ENCODE measurements around the gene DIAPH3. TPM values are rescaled to one million over a fixed set of nuclear protein-coding genes. Genes with fewer than 3 reads are reported as not detected.
"Not testable (repeated sequence)": the region's sequence is repeated elsewhere in the genome, so short reads cannot be mapped to it uniquely, and the experiment has no call there.

The DIAPH3 gene
- total RNA-seq, 2 donors from 2014 or later, result 7.1 to 8.0 TPM

DNA sequence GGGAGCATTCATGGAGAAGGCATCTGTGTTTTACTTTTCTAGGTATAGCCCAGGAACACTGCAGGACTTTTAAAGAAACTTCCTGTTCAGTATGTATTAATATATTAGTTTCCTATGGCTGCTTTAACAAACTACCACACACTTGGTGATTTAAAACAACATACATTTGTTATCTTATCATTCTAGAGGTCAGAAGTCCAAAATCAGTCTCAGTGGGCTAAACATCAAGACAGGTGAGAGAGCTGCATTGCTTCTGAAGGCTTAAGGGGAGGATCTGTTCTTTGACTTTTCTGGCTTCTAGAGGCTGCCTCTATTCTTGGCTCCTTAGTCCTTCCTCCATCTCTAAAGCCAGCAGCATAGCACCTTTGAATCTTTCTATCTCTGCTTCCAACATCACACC lies 37.6 kb upstream of the DIAPH3 start:
- no peaks in the 10 kb centered on the region for H3K36me3 ChIP-seq
- ATAC-seq (ENCODE audit: insufficient number of reproducible peaks, low FRiP score, low read depth), result no peak

DNA sequence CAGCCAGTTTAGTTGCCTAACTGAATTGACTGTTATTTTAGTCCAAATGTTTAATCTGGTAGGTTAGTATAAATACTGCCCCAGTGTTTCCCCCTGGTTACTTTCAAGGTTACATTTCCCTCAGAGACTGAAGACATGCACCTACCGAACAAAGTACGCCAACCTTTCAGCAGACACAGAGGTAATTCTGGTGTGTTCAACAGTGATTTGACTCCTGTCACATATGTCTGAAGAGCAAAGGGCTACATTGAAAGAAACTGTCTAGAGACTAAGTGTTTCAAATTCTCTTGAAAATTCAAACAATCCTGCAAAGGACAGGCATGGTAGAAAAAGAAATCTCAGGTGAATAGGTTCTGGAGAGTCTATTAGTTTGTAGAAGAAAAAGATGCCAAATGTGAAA lies 32.2 kb upstream of the DIAPH3 start:
- not testable (repeated sequence) for ATAC-seq (ENCODE audit: insufficient number of reproducible peaks, low FRiP score, low read depth); H3K27me3 ChIP-seq (replicated peaks; ENCODE audit: insufficient read depth); H3K27ac ChIP-seq

More for the DNA sequence above, 37.6 kb upstream of the DIAPH3 start:
- no peak overlapping the region for H3K4me3 ChIP-seq
- no peaks in the 10 kb centered on the region for H3K9me3 ChIP-seq
- no peak overlapping the region for H3K27ac ChIP-seq
- no peak for DNase-seq (ENCODE audit: low spot score)
- no peaks in the 10 kb centered on the region for H3K4me1 ChIP-seq (ENCODE audit: control insufficient read depth in 1 of 2, low read depth in 2 of 2)
- TF ChIP-seq, protein P1, sequence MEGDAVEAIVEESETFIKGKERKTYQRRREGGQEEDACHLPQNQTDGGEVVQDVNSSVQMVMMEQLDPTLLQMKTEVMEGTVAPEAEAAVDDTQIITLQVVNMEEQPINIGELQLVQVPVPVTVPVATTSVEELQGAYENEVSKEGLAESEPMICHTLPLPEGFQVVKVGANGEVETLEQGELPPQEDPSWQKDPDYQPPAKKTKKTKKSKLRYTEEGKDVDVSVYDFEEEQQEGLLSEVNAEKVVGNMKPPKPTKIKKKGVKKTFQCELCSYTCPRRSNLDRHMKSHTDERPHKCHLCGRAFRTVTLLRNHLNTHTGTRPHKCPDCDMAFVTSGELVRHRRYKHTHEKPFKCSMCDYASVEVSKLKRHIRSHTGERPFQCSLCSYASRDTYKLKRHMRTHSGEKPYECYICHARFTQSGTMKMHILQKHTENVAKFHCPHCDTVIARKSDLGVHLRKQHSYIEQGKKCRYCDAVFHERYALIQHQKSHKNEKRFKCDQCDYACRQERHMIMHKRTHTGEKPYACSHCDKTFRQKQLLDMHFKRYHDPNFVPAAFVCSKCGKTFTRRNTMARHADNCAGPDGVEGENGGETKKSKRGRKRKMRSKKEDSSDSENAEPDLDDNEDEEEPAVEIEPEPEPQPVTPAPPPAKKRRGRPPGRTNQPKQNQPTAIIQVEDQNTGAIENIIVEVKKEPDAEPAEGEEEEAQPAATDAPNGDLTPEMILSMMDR (IDR thresholded peaks at IDR 0.05), result no peak
- no peaks in the 10 kb centered on the region for H3K27me3 ChIP-seq (replicated peaks; ENCODE audit: insufficient read depth)

DNA sequence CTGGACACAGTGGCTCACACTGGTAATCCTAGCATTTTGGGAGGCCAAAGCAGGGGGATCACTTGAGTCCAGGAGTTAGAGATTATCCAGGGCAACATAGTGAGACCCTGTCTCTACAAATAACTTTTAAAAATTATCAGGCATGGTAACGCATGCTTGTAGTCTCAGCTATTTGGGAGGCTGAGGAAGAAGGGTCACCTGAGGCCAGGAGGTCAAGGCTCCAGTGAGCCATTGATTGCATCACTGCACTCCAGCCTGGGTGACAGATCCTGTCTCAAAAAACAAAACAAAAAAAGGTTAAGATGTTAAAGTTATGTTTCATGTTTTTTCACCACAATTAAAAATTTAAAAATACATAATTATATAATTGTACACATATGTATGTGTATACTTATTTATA lies 19.2 kb upstream of the DIAPH3 start:
- TF ChIP-seq, protein P1 (IDR thresholded peaks at IDR 0.05), result no peak
- Histone ChIP-seq H3K36me3 (no peaks in the 10 kb centered on the region), H3K27ac (no peak overlapping the region), H3K27me3 (replicated peaks; ENCODE audit: insufficient read depth) (no peaks in the 10 kb centered on the region), H3K4me1 (ENCODE audit: control insufficient read depth in 1 of 2, low read depth in 2 of 2) (no peaks in the 10 kb centered on the region), H3K9me3 (no peaks in the 10 kb centered on the region), H3K4me3 (no peak overlapping the region)
- ATAC-seq (ENCODE audit: insufficient number of reproducible peaks, low FRiP score, low read depth) (no peak), DNase-seq (ENCODE audit: low spot score) (no peak)

More for the DNA sequence above, 32.2 kb upstream of the DIAPH3 start:
- not testable (repeated sequence) for H3K36me3 ChIP-seq; H3K4me1 ChIP-seq (ENCODE audit: control insufficient read depth in 1 of 2, low read depth in 2 of 2); DNase-seq (ENCODE audit: low spot score); H3K9me3 ChIP-seq; H3K4me3 ChIP-seq

DNA sequence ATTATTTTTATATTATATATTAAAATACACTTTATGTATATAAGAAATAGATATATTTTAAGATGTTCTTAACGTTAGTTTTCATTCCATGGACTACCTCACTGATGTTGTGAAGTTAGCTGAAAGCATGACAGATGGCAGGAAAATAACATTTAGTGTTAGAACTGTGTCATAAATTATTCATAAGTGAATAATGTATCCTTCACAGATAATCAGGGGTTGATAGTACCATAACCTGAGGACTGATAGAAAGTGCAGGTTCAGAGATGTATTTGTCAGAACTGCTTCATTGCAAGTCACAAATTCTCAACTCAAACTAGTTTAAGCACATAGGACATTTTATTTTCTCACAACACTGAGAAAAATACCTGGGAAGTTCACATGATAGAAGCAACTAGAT lies 14.6 kb upstream of the DIAPH3 start:
- H3K27me3 ChIP-seq (replicated peaks; ENCODE audit: insufficient read depth), result no peaks in the 10 kb centered on the region
- no peaks in the 10 kb centered on the region for H3K9me3 ChIP-seq
- H3K4me1 ChIP-seq (ENCODE audit: control insufficient read depth in 1 of 2, low read depth in 2 of 2), result no peaks in the 10 kb centered on the region
- no peak overlapping the region for H3K4me3 ChIP-seq
- DNase-seq (ENCODE audit: low spot score), result no peak
- TF ChIP-seq, protein P1 (IDR thresholded peaks at IDR 0.05), result no peak
- no peak for ATAC-seq (ENCODE audit: insufficient number of reproducible peaks, low FRiP score, low read depth)
- no peaks in the 10 kb centered on the region for H3K36me3 ChIP-seq
- H3K27ac ChIP-seq, result no peak overlapping the region

DNA sequence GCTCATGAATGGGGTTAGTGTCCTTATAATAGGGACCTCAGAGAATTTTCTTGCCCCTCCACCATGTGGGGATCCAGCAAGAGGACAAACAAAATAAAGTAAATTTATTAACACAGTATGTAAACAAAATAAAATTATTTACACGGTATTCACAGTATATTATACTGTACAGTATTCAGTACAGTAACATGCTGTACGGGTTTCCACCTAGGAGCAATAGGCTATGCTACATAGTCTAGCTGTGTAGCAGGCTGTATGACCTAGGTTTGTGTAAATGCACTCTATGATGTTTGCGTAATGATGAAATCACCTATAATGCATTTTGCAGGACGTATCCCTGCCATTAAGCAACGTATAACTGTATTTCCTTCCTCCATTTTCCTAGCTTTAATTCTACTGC lies 11.8 kb upstream of the DIAPH3 start:
- H3K9me3 ChIP-seq, result no peaks in the 10 kb centered on the region
- no peak overlapping the region for H3K27ac ChIP-seq
- no peaks in the 10 kb centered on the region for H3K36me3 ChIP-seq
- DNase-seq (ENCODE audit: low spot score), result no peak
- H3K27me3 ChIP-seq (replicated peaks; ENCODE audit: insufficient read depth), result no peaks in the 10 kb centered on the region
- no peak overlapping the region for H3K4me3 ChIP-seq
- ATAC-seq (ENCODE audit: insufficient number of reproducible peaks, low FRiP score, low read depth), result no peak
- H3K4me1 ChIP-seq (ENCODE audit: control insufficient read depth in 1 of 2, low read depth in 2 of 2), result no peaks in the 10 kb centered on the region
- TF ChIP-seq, protein P1 (IDR thresholded peaks at IDR 0.05), result no peak

DNA sequence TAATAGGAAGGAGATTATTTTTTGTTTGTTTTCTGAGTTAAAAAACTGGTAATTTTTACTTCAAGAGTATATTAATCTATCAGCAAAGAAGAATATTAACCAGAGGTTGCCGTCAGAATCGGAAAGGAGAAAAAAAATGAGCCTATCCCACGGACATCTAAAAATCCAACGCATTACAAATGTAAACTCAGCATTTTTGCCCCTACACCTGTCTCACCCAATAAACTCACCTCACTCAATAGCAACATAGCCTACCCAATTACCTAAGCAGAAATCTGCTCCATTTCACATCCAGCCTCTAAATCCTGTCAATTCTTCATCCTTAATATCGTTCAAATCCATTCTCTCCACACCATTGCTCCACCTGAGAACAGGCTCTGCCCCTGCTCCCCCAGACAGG lies 10.4 kb upstream of the DIAPH3 start:
- Histone ChIP-seq H3K4me1 (ENCODE audit: control insufficient read depth in 1 of 2, low read depth in 2 of 2) (no peaks in the 10 kb centered on the region), H3K36me3 (no peaks in the 10 kb centered on the region), H3K9me3 (no peaks in the 10 kb centered on the region), H3K27ac (no peak overlapping the region), H3K4me3 (no peak overlapping the region), H3K27me3 (replicated peaks; ENCODE audit: insufficient read depth) (no peaks in the 10 kb centered on the region)
- ATAC-seq (ENCODE audit: insufficient number of reproducible peaks, low FRiP score, low read depth), result no peak
- TF ChIP-seq, protein P1 (IDR thresholded peaks at IDR 0.05), result no peak
- DNase-seq (ENCODE audit: low spot score), result no peak

Measured in thoracic aorta (tissue), 2 donors.